Colonic mucosa (tissue), 4 donors: ENCODE measurements around the gene KRT1. TPM values are rescaled to one million over a fixed set of nuclear protein-coding genes. Genes with fewer than 3 reads are reported as not detected.

Source experiments
- DNase-seq: peaks from one replicate; pipeline ENCODE4 v3.0.0-alpha.2; 2020
- H3K27ac ChIP-seq: fragments of 200-600 bp; one replicate; pipeline ENCODE4 v1.8.0; 2021
- H3K27me3 ChIP-seq: fragments of 200-600 bp; one replicate; pipeline ENCODE4 v1.8.0; 2021
- H3K36me3 ChIP-seq: fragments of 200-600 bp; one replicate; pipeline ENCODE4 v1.8.0; 2021
- H3K4me1 ChIP-seq: fragments of 200-600 bp; one replicate; pipeline ENCODE4 v1.8.0; 2021; ENCODE audit warnings: mild to moderate bottlenecking
- H3K4me3 ChIP-seq: fragments of 200-600 bp; one replicate; pipeline ENCODE4 v1.8.0; 2021
- H3K9ac ChIP-seq, 2 donors: one replicate each; pipeline ENCODE4 v1.7.0; 2013; ENCODE audit warnings: control low read depth in 2 of 2, low read depth in 2 of 2, low read length in 2 of 2
- H3K9me3 ChIP-seq: fragments of 200-600 bp; one replicate; pipeline ENCODE4 v1.8.0; 2021
- CTCF ChIP-seq: fragments of 200-600 bp; IDR thresholded peaks from one replicate; pipeline ENCODE4 v1.8.0; 2022; ENCODE audit warnings: antibody characterized with exemption, mild to moderate bottlenecking
- intact Hi-C: fragments of 100-400 bp; cut with DNase I; formaldehyde crosslinking; loops from one replicate; pipeline ENCODE4 v1.14.1; 2022
- total RNA-seq, 2 donors: library from RNA; stranded (reverse); fragmentation: NEBNext Ultra II Directional in 1 of 2; extraction: Animal tissue kit (Norgen Biotek cat#: 25700) in 1 of 2; gene quantifications; one replicate each; pipeline ENCODE4 v1.2.1, GENCODE V29; 2021
- donor health status: healthy.
- donor health status: DM: no; HTN: no; CAD: no.
- donor health status: DM: no; HTN: no; CAD: no.

Gene KRT1
- total RNA-seq, 2 donors from 2014 or later = 1.2 TPM; not detected in 1

GRCh38 chr12:52661668-52662067 lies 18.5 kb downstream of the KRT1 start:
- intact Hi-C loops = no loop called here
- no peaks in the 10 kb centered on the region for H3K4me1 ChIP-seq
- no peak for TF ChIP-seq CTCF

GRCh38 chr12:52660934-52661499 lies 19.2 kb downstream of the KRT1 start:
- Histone ChIP-seq H3K27me3 (no peaks in the 10 kb centered on the region), H3K9me3 (no peaks in the 10 kb centered on the region), H3K4me1 (no peaks in the 10 kb centered on the region), H3K36me3 (no peaks in the 10 kb centered on the region), H3K9ac (no peak overlapping the region), H3K4me3 (no peak overlapping the region), H3K27ac (no peak overlapping the region)
- DNase-seq = no peak
- no peak for TF ChIP-seq CTCF
- intact Hi-C loops = no loop called here

More at GRCh38 chr12:52661668-52662067, 18.5 kb downstream of the KRT1 start:
- no peaks in the 10 kb centered on the region for H3K9me3 ChIP-seq
- no peak overlapping the region for H3K27ac ChIP-seq
- H3K4me3 ChIP-seq = no peak overlapping the region
- no peak for DNase-seq
- no peaks in the 10 kb centered on the region for H3K36me3 ChIP-seq
- H3K9ac ChIP-seq = no peak overlapping the region
- H3K27me3 ChIP-seq = no peaks in the 10 kb centered on the region

- no peak for TF ChIP-seq CTCF
- no peaks in the 10 kb centered on the region for H3K36me3 ChIP-seq
- no peak overlapping the region for H3K4me3 ChIP-seq
- H3K4me1 ChIP-seq = no peaks in the 10 kb centered on the region
- no peaks in the 10 kb centered on the region for H3K27me3 ChIP-seq
- intact Hi-C loops = no loop called here
- no peak for DNase-seq
- no peak overlapping the region for H3K9ac ChIP-seq
- H3K9me3 ChIP-seq = no peaks in the 10 kb centered on the region
- H3K27ac ChIP-seq = no peak overlapping the region
Observed at GRCh38 chr12:52659951-52660350, 20.3 kb downstream of the KRT1 start.

GRCh38 chr12:52659395-52659794 lies 20.8 kb downstream of the KRT1 start:
- no peak overlapping the region for H3K27ac ChIP-seq
- no peaks in the 10 kb centered on the region for H3K4me1 ChIP-seq
- no peak overlapping the region for H3K4me3 ChIP-seq

GRCh38 chr12:52658196-52658595 lies 22.0 kb downstream of the KRT1 start:
- no peaks in the 10 kb centered on the region for H3K27me3 ChIP-seq
- no peak for DNase-seq
- no peak for TF ChIP-seq CTCF
- intact Hi-C loops = no loop called here
- H3K36me3 ChIP-seq = no peaks in the 10 kb centered on the region
- no peaks in the 10 kb centered on the region for H3K9me3 ChIP-seq
- H3K4me3 ChIP-seq = no peak overlapping the region
- no peaks in the 10 kb centered on the region for H3K4me1 ChIP-seq
- H3K27ac ChIP-seq = no peak overlapping the region
- no peak overlapping the region for H3K9ac ChIP-seq

More at GRCh38 chr12:52659395-52659794, 20.8 kb downstream of the KRT1 start:
- Histone ChIP-seq H3K9ac (no peak overlapping the region), H3K36me3 (no peaks in the 10 kb centered on the region), H3K27me3 (no peaks in the 10 kb centered on the region), H3K9me3 (no peaks in the 10 kb centered on the region)
- no peak for TF ChIP-seq CTCF
- intact Hi-C loops = no loop called here
- DNase-seq = no peak
